Neuronal stem cell (in vitro differentiated cells): ENCODE data around the gene CDH18.
A peak's percentile ranks its signal among the peaks of the same experiment; 100 is the strongest.

Experiments used
- DNase-seq: peaks from one replicate; pipeline ENCODE4 v3.0.0-alpha.2; 2013; ENCODE audit warnings: low spot score
- H2AFZ ChIP-seq: one replicate; pipeline ENCODE4 v1.6.1; 2013; ENCODE audit warnings: mild to moderate bottlenecking, low read length, inconsistent platforms
- H2AK5ac ChIP-seq: 2 replicates; pipeline ENCODE4 v1.6.1; 2013; ENCODE audit warnings: low read depth, mild to moderate bottlenecking, inconsistent platforms, low read length, moderate library complexity, mixed read lengths
- H2BK120ac ChIP-seq: 2 replicates; pipeline ENCODE4 v1.6.1; 2013; ENCODE audit warnings: low read depth, mild to moderate bottlenecking, inconsistent platforms, low read length, moderate library complexity, mixed read lengths
- H2BK12ac ChIP-seq: one replicate; pipeline ENCODE4 v1.6.1; 2013; ENCODE audit warnings: low read length, inconsistent platforms
- H2BK15ac ChIP-seq: 2 replicates; pipeline ENCODE4 v1.6.1; 2013; ENCODE audit warnings: mild to moderate bottlenecking, low read length, inconsistent platforms, mixed read lengths
- H2BK5ac ChIP-seq: one replicate; pipeline ENCODE4 v1.6.1; 2013; ENCODE audit warnings: inconsistent platforms, mild to moderate bottlenecking, low read length, moderate library complexity
- H3K14ac ChIP-seq: one replicate; pipeline ENCODE4 v1.6.1; 2013; ENCODE audit warnings: low read length, inconsistent platforms
- H3K18ac ChIP-seq: 2 replicates; pipeline ENCODE4 v1.6.1; 2013; ENCODE audit warnings: low read length, inconsistent platforms
- H3K23ac ChIP-seq: 2 replicates; pipeline ENCODE4 v1.6.1; 2013; ENCODE audit warnings: low read depth, mild to moderate bottlenecking, mixed read lengths, low read length, inconsistent platforms; ENCODE audit not compliant: poor library complexity
- H3K27ac ChIP-seq: replicated peaks from 3 replicates; pipeline ENCODE4 v1.5.1; 2013; ENCODE audit warnings: low read length, inconsistent platforms
- H3K27me3 ChIP-seq, 3 experiments: 2 replicates each; pipeline ENCODE4 v1.6.1; 2013; ENCODE audit warnings: low read length in 3 of 3, mild to moderate bottlenecking in 2 of 3, inconsistent platforms in 1 of 3, low read depth in 1 of 3, mixed read lengths in 1 of 3, moderate library complexity in 1 of 3; ENCODE audit not compliant: control insufficient read depth in 3 of 3, insufficient read depth in 3 of 3
- H3K36me3 ChIP-seq, 2 donors: replicated peaks in 1 of 2; 2 replicates each; pipeline ENCODE4 v1.6.1; 2013; ENCODE audit warnings: low read length in 2 of 2; ENCODE audit not compliant: control insufficient read depth in 2 of 2, insufficient read depth in 2 of 2
- H3K4ac ChIP-seq: 2 replicates; pipeline ENCODE4 v1.6.1; 2013; ENCODE audit warnings: inconsistent platforms, mild to moderate bottlenecking, low read length, moderate library complexity
- H3K4me1 ChIP-seq, 2 donors: 1 replicate in 1 of 2; 2 replicates in 1 of 2; pipeline ENCODE4 v1.6.1; 2013; ENCODE audit warnings: low read length in 2 of 2, low read depth in 1 of 2; ENCODE audit not compliant: control insufficient read depth in 2 of 2, insufficient read depth in 1 of 2
- H3K4me2 ChIP-seq: one replicate; pipeline ENCODE4 v1.6.1; 2013; ENCODE audit warnings: mild to moderate bottlenecking, low read length, inconsistent platforms; ENCODE audit not compliant: insufficient read depth, poor library complexity, severe bottlenecking
- H3K4me3 ChIP-seq, 2 donors: 2 replicates each; pipeline ENCODE4 v1.5.1; 2013; ENCODE audit warnings: low read length in 2 of 2, mild to moderate bottlenecking in 2 of 2, inconsistent platforms in 1 of 2, moderate library complexity in 1 of 2
- H3K79me1 ChIP-seq: one replicate; pipeline ENCODE4 v1.6.1; 2013; ENCODE audit warnings: low read depth, mild to moderate bottlenecking, inconsistent platforms, low read length, moderate library complexity
- H3K9ac ChIP-seq: one replicate; pipeline ENCODE4 v1.6.1; 2013; ENCODE audit warnings: mild to moderate bottlenecking, low read depth, low read length, inconsistent platforms; ENCODE audit not compliant: poor library complexity
- H3K9me3 ChIP-seq, 2 donors: replicated peaks in 1 of 2; 2 replicates each; pipeline versions ENCODE3 to v1.6.1; 2013; ENCODE audit warnings: low read length in 2 of 2, mild to moderate bottlenecking in 2 of 2, inconsistent platforms in 1 of 2, low read depth in 1 of 2, mixed read lengths in 1 of 2, moderate library complexity in 1 of 2; ENCODE audit not compliant: control insufficient read depth in 2 of 2, insufficient read depth in 1 of 2
- H4K8ac ChIP-seq: one replicate; pipeline ENCODE4 v1.6.1; 2013; ENCODE audit warnings: low read depth, mild to moderate bottlenecking, inconsistent platforms, low read length, moderate library complexity
- H4K91ac ChIP-seq: one replicate; pipeline ENCODE4 v1.6.1; 2013; ENCODE audit warnings: low read length, low read depth, mild to moderate bottlenecking, inconsistent platforms; ENCODE audit not compliant: poor library complexity
- WGBS, 2 donors: extraction: QIAGEN DNeasy Blood & Tissue Kit; methylation state at CpG; one replicate each; pipeline ENCODE4 v1.1.7; 2013; ENCODE audit warnings: missing lambda C conversion rate in 2 of 2, mixed read lengths in 1 of 2; ENCODE audit not compliant: insufficient read length in 2 of 2, insufficient replicate concordance in 1 of 2; ENCODE audit errors: extremely low coverage in 2 of 2; 5-methylcytosine and 5-hydroxymethylcytosine counted together

Gene CDH18

DNA sequence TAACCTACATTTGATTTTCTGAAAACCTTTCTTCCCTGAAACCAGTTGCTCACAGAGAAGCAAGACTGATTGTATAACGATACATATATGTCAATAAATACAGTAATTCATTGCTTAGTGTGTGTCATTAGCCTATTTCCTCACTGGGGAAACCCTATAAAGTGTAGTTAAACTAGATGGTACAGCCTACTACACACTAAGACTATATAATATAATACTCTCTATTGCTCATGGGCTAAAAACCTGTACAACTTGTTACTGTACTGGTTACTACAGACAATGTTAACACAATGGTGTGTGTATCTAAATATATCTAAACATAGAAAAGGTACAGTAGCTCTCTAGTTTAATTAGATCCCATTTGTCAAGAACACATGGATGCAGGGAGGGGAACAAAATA lies 181.2 kb downstream of the CDH18 start:
- H3K79me1 ChIP-seq: no peaks in the 10 kb centered on the region
- H2BK12ac ChIP-seq: no peak overlapping the region
- no CpG with 5 or more reads among the region's 1 CpG for WGBS, 2 donors
- H3K18ac ChIP-seq: no peak overlapping the region
- no peaks in the 10 kb centered on the region for H3K27me3 ChIP-seq
- H3K4me1 ChIP-seq: peaks cover 0 to 4% of the 10 kb centered on the region in 2 donors
- no peak overlapping the region for H3K27ac ChIP-seq
- DNase-seq: no peak
- no peak overlapping the region for H3K4me3 ChIP-seq
- H3K23ac ChIP-seq: no peak overlapping the region
- H3K4ac ChIP-seq: no peak overlapping the region
- H2AFZ ChIP-seq: no peak overlapping the region
- no peaks in the 10 kb centered on the region for H3K9me3 ChIP-seq
- H2BK120ac ChIP-seq: no peak overlapping the region
- no peak overlapping the region for H2BK15ac ChIP-seq
- H3K4me2 ChIP-seq: no peak overlapping the region
- no peaks in the 10 kb centered on the region for H3K36me3 ChIP-seq
- no peak overlapping the region for H2BK5ac ChIP-seq
- no peak overlapping the region for H2AK5ac ChIP-seq
- no peak overlapping the region for H3K14ac ChIP-seq
- H3K9ac ChIP-seq: no peak overlapping the region
- no peak overlapping the region for H4K91ac ChIP-seq
- no peak overlapping the region for H4K8ac ChIP-seq

DNA sequence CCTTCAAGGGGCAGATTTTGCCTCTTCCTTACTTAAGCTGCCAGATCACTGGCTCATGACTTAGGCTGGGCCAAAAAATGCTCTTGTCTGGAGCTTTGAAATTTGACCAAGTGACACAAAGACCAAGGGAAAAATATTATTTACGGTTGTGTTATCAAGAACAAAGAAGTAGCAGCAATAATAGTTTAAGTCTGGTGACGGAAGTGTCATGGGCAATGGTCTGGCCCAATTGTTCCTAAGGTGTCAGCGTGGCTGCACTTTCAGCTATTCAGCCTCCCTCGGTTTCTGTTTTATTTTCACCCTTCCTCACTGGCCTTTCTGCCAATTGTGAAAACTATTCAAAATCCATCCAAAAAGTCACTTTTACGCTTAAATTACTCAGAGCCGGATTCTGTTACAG lies 185.3 kb downstream of the CDH18 start:
- Histone ChIP-seq H3K14ac (no peak overlapping the region), H3K79me1 (no peaks in the 10 kb centered on the region), H2BK15ac (no peak overlapping the region), H3K36me3 (no peaks in the 10 kb centered on the region), H3K18ac (no peak overlapping the region), H2BK120ac (no peak overlapping the region), H2BK12ac (no peak overlapping the region), H3K27me3 (no peaks in the 10 kb centered on the region), H3K23ac (no peak overlapping the region), H3K4me3 (no peak overlapping the region), H2AFZ (peak overlapping the region; percentile 81), H2BK5ac (no peak overlapping the region), H4K8ac (no peak overlapping the region), H2AK5ac (no peak overlapping the region), H4K91ac (no peak overlapping the region), H3K4me2 (no peak overlapping the region), H3K9ac (no peak overlapping the region), H3K27ac (no peak overlapping the region), H3K4ac (no peak overlapping the region), H3K4me1 (peaks cover 0 to 4% of the 10 kb centered on the region in 2 donors), H3K9me3 (no peaks in the 10 kb centered on the region)
- DNase-seq: peak; percentile 2
- WGBS, 2 donors: no CpG with 5 or more reads among the region's 6 CpGs

DNA sequence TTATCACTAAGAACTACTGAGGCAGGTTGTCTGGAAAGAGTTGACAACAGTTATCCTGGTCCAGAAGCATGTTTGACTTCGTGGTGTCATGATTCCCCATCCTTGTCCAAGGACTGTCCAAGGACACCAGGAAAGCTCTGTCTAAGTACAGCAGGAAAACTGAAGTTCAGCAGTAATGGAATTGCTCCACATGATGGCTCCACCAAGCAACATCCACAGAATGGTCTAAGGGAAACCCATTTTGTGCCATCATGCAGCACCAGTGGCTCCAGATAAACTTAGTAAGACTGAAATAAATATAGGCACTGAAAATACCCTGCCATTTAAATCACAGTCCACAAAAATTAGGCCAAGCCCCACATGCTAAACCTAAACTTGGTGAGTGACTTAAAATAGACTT lies 192.8 kb downstream of the CDH18 start:
- Histone ChIP-seq H3K4ac (no peak overlapping the region), H3K79me1 (no peaks in the 10 kb centered on the region), H3K4me1 (no peaks in the 10 kb centered on the region), H3K27me3 (no peaks in the 10 kb centered on the region), H2BK120ac (no peak overlapping the region), H3K18ac (no peak overlapping the region), H3K9me3 (no peaks in the 10 kb centered on the region), H2AK5ac (no peak overlapping the region), H2BK12ac (no peak overlapping the region), H3K23ac (no peak overlapping the region), H3K4me2 (no peak overlapping the region), H3K14ac (no peak overlapping the region), H3K36me3 (no peaks in the 10 kb centered on the region), H4K8ac (no peak overlapping the region), H2AFZ (no peak overlapping the region), H2BK5ac (no peak overlapping the region), H4K91ac (no peak overlapping the region), H3K9ac (no peak overlapping the region), H3K27ac (no peak overlapping the region), H2BK15ac (no peak overlapping the region), H3K4me3 (no peak overlapping the region)
- no peak for DNase-seq
- no CpG with 5 or more reads among the region's 1 CpG for WGBS, 2 donors

DNA sequence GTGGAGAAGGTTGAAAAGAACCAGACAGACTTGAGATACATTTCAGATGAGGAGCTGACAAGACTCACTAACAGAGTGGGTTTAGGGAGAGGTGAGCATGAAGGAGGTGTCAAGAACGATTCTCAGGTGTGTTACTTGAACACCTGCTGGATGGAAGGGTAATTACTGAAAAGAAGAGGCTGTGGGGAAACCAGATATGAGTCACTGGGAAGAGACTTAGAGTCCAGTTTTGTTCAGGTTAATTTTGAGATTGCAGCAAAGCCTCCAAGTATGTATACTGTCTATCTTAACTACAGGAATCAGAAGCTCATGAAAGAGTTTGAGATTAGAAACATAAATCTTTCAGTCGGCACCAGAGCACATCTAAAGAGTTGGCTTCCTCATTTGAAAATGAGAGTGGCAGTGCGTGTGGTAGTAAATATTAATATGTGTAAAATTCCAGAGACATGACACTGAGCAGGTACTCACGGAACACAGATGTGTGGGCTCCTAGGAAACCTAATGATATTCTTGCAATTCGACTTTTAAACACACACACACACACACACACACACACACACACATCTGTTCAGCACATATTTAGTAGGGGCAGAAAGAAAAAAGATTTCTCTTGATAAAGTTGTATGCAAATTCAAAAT lies 197.1 kb downstream of the CDH18 start:
- no peak overlapping the region for H3K27ac ChIP-seq
- H3K4me1 ChIP-seq: no peaks in the 10 kb centered on the region
- H3K9me3 ChIP-seq: no peaks in the 10 kb centered on the region
- no peak overlapping the region for H2BK5ac ChIP-seq
- no peak for DNase-seq
- H4K8ac ChIP-seq: no peak overlapping the region
- no peak overlapping the region for H3K18ac ChIP-seq
- H3K27me3 ChIP-seq: no peaks in the 10 kb centered on the region
- H3K9ac ChIP-seq: no peak overlapping the region
- H4K91ac ChIP-seq: no peak overlapping the region
- no peak overlapping the region for H3K14ac ChIP-seq
- H3K36me3 ChIP-seq: no peaks in the 10 kb centered on the region
- H2BK15ac ChIP-seq: no peak overlapping the region
- no peak overlapping the region for H2AFZ ChIP-seq
- no peak overlapping the region for H3K4ac ChIP-seq
- H3K4me3 ChIP-seq: no peak overlapping the region
- no CpG with 5 or more reads among the region's 5 CpGs for WGBS, 2 donors
- no peak overlapping the region for H2BK120ac ChIP-seq
- no peaks in the 10 kb centered on the region for H3K79me1 ChIP-seq
- H2AK5ac ChIP-seq: no peak overlapping the region
- H3K4me2 ChIP-seq: no peak overlapping the region
- H2BK12ac ChIP-seq: no peak overlapping the region
- no peak overlapping the region for H3K23ac ChIP-seq
